Mesothelial cell of epicardium (in vitro differentiated cells): ENCODE data around the gene LETM1. TPM values are rescaled to one million over a fixed set of nuclear protein-coding genes. Genes with fewer than 3 reads are reported as not detected.

Experiments used
- DNase-seq, 2 experiments: peaks; one replicate each; pipeline ENCODE4 v3.0.0; 2021; ENCODE audit warnings: low spot score in 2 of 2; ENCODE audit not compliant: unreplicated experiment in 2 of 2
- H3K27ac Mint-ChIP-seq: 2 replicates; pipeline ENCODE4 v1.8.0; 2021; ENCODE audit warnings: mixed read lengths
- H3K27me3 Mint-ChIP-seq: 2 replicates; pipeline ENCODE4 v1.8.0; 2021; ENCODE audit warnings: low read depth, mixed read lengths
- H3K36me3 Mint-ChIP-seq: 2 replicates; pipeline ENCODE4 v1.8.0; 2021; ENCODE audit warnings: mixed read lengths
- H3K4me1 Mint-ChIP-seq: 2 replicates; pipeline ENCODE4 v1.8.0; 2021; ENCODE audit warnings: mixed read lengths
- H3K4me3 Mint-ChIP-seq: 2 replicates; pipeline ENCODE4 v1.8.0; 2021; ENCODE audit warnings: mild to moderate bottlenecking, moderate library complexity, mixed read lengths
- H3K9me3 Mint-ChIP-seq: 2 replicates; pipeline ENCODE4 v1.8.0; 2021; ENCODE audit warnings: mixed read lengths
- CTCF ChIP-seq: fragments of 200-600 bp; sonication (generic); IDR thresholded peaks from one replicate; pipeline ENCODE4 v1.5.0; 2021; ENCODE audit warnings: antibody characterized with exemption; ENCODE audit not compliant: unreplicated experiment
- total RNA-seq: library from RNA; stranded (reverse); gene quantifications from 3 replicates; pipeline ENCODE4 v1.2.1, GENCODE V29; 2021

LETM1 gene
- total RNA-seq, 1 donor from 2014 or later, result 48.7 TPM

GRCh38 chr4:1822568-1823544 is 33.1 kb downstream of the LETM1 start:
- peaks cover 24% of the 10 kb centered on the region for H3K36me3 Mint-ChIP-seq

GRCh38 chr4:1821679-1822567 is 34.0 kb downstream of the LETM1 start:
- Mint-ChIP-seq H3K27me3 (no peaks in the 10 kb centered on the region), H3K36me3 (peaks cover 23% of the 10 kb centered on the region), H3K4me1 (no peaks in the 10 kb centered on the region), H3K27ac (no peak overlapping the region), H3K9me3 (no peaks in the 10 kb centered on the region), H3K4me3 (no peak overlapping the region)
- no peak for TF ChIP-seq CTCF
- DNase-seq, result no peak

More at GRCh38 chr4:1822568-1823544, 33.1 kb downstream of the LETM1 start:
- TF ChIP-seq CTCF, result no peak
- H3K27me3 Mint-ChIP-seq, result no peaks in the 10 kb centered on the region
- DNase-seq, result no peak
- no peaks in the 10 kb centered on the region for H3K9me3 Mint-ChIP-seq
- no peak overlapping the region for H3K27ac Mint-ChIP-seq
- H3K4me3 Mint-ChIP-seq, result no peak overlapping the region
- no peaks in the 10 kb centered on the region for H3K4me1 Mint-ChIP-seq

GRCh38 chr4:1819816-1820215 is 36.1 kb downstream of the LETM1 start:
- Mint-ChIP-seq H3K36me3 (peaks cover 26% of the 10 kb centered on the region), H3K27me3 (no peaks in the 10 kb centered on the region), H3K4me1 (no peaks in the 10 kb centered on the region), H3K27ac (no peak overlapping the region), H3K4me3 (no peak overlapping the region), H3K9me3 (no peaks in the 10 kb centered on the region)
- TF ChIP-seq CTCF, result no peak
- DNase-seq, result no peak

- no peak for DNase-seq
- TF ChIP-seq CTCF, result no peak
- Mint-ChIP-seq H3K36me3 (peaks cover 27% of the 10 kb centered on the region), H3K4me3 (no peak overlapping the region), H3K27ac (no peak overlapping the region), H3K27me3 (no peaks in the 10 kb centered on the region), H3K4me1 (no peaks in the 10 kb centered on the region), H3K9me3 (no peaks in the 10 kb centered on the region)
These were observed 36.7 kb downstream of the LETM1 start for GRCh38 chr4:1819284-1819683.

- no peak for DNase-seq
- Mint-ChIP-seq H3K4me1 (no peaks in the 10 kb centered on the region), H3K4me3 (no peak overlapping the region), H3K36me3 (peaks cover 19% of the 10 kb centered on the region), H3K9me3 (no peaks in the 10 kb centered on the region), H3K27me3 (no peaks in the 10 kb centered on the region), H3K27ac (no peak overlapping the region)
- TF ChIP-seq CTCF, result no peak
These were observed 39.7 kb downstream of the LETM1 start for GRCh38 chr4:1815997-1816860.
